ENCODE data around the gene MYOM3.

GRCh38 chr1:24098943-24099638 is 12.8 kb downstream of the MYOM3 start:
- TF ChIP-seq CREB1 (IDR thresholded peaks at IDR 0.05; ENCODE audit: low read depth) (no peak), MAX (IDR thresholded peaks at IDR 0.05) (no peak), TCF12 (IDR thresholded peaks at IDR 0.05; ENCODE audit: low read depth) (no peak), ZBTB7A (IDR thresholded peaks at IDR 0.05; ENCODE audit: low read depth) (no peak), FOXM1 (IDR thresholded peaks at IDR 0.05; ENCODE audit: borderline replicate concordance, low read depth) (no peak), TAF1 (IDR thresholded peaks at IDR 0.05; ENCODE audit: low read depth) (no peak), EP300 (IDR thresholded peaks at IDR 0.05; ENCODE audit: borderline replicate concordance) (no peak), CEBPB (IDR thresholded peaks at IDR 0.05) (no peak)

All from Ishikawa (cell line).